HG03066 (cell line): ENCODE measurements around the gene CNPY4.
A peak's percentile ranks its signal among the peaks of the same experiment; 100 is the strongest.
"Not testable (repeated sequence)": the region's sequence is repeated elsewhere in the genome, so short reads cannot be mapped to it uniquely, and the experiment has no call there.

Experiments used
- ATAC-seq: cut with Tn5 transposase; IDR thresholded peaks from one replicate; pipeline ENCODE4 v1.9.1; 2021; ENCODE audit warnings: low read depth; ENCODE audit not compliant: unreplicated experiment

The CNPY4 gene

DNA sequence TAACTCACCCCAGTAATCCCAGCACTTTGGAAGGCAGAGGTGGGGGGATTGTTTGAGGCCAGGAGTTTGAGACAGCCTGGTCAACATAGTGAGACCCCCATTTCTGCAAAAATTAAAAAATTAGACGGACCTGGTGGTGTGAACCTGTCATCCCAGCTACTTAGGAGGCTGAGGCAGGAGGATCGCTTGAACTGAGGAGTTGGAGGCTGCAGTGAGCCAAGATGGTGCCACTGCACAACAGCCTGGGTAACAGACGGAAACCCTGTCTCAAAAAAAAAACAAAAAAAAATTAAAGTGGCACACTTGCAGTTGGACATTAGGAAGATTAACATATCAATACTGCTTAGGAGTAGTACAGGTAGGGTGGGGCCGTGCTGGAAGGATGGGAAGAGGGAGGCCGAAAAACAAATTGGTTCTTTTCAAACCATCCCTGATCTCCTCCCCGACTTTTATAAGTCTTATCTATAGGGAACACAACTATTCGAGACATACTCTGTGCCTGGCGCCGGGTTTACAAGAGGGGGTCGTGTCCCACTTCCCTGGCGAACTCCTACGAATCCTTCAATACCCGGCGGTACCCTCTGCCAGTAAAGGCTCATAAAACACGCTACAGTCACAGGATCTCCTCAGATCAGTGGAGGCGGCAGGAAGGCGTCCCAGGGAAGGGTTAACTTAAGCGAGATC, 904 bp upstream of the CNPY4 start:
- no peak for ATAC-seq

DNA sequence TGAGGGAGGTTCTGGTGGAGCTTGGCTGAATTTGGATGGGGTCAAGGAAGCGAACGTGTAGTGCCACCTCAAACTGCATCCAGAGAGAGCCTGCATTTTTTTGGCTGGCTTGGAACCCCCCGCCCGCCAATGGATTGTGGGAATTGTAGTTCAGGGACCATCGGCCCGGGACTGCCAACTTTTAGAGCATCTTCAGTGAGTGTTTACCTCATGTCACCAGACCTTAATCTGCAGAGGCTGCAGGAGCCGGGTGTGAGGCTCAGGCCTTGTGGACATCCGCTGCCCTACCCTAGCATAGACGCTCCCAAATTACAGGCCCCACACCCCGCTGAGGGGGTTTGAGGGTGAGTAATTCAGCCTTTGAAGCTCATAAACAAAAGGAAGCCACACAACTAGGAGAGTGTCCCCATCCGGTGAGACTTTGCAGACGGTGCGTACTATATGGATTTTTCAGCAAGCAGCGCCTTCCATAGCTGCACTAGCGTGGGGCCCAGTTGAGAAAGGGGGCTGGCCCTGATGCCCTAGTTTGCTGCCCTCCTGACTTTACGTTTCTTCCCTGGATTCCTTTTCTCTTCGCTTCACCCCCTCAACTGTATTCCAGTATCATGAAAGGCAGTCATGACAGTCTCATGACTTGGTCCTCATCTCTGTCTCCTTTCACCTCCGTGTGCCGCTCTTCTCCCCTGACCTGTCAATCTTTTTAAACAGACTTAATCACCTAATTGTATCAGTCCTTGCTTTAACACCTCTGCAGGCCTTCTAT, 717 bp downstream of the CNPY4 start:
- ATAC-seq: peak; percentile 37

DNA sequence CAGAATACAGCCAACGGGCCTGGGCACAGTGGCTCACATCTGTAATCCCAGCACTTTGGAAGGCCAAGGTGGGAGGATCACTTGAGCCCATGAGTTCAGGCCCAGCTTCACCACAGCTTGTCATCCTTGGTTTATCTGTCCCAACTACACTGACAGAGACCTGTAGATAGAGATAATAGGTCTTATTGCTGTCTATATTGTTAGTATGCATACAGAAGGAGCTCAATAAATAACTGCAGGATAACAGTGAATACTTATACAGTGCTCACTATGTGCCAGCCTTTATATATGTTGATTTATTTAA, 1.3 kb downstream of the CNPY4 start:
- no peak for ATAC-seq

DNA sequence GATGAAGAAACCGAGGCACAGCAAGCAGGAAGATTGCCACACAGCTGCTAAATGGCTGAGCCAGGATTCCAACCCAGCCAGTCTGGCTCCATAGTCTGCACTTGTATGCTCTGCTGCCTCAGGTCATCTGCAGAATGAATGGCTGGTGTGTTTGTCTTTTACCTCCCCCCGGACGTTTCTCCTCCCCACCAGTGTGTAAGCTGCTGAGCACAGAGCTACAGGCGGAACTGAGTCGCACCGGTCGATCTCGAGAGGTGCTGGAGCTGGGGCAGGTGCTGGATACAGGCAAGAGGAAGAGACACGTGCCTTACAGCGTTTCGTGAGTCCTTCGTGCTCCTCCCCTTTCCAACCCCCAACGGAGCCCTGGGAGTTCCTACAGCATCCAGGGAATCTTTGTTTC, 2.6 kb downstream of the CNPY4 start:
- ATAC-seq: no peak

DNA sequence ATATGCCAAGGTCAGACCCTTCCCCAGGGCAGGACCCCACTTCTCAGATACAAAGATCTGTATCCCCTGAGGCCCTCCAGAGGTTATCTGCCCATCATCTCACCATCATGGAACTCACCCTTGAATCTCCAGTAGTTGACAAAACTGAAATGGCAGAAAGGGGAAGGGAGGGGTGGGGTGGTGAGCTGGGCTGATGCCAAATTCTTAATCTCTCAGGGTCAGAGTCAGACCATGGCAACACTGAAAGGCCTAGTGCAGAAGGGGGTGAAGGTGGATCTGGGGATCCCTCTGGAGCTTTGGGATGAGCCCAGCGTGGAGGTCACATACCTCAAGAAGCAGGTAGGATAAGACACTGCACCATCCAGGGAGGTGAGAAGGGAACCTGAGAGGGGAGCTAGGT, 3.1 kb downstream of the CNPY4 start:
- ATAC-seq: no peak

DNA sequence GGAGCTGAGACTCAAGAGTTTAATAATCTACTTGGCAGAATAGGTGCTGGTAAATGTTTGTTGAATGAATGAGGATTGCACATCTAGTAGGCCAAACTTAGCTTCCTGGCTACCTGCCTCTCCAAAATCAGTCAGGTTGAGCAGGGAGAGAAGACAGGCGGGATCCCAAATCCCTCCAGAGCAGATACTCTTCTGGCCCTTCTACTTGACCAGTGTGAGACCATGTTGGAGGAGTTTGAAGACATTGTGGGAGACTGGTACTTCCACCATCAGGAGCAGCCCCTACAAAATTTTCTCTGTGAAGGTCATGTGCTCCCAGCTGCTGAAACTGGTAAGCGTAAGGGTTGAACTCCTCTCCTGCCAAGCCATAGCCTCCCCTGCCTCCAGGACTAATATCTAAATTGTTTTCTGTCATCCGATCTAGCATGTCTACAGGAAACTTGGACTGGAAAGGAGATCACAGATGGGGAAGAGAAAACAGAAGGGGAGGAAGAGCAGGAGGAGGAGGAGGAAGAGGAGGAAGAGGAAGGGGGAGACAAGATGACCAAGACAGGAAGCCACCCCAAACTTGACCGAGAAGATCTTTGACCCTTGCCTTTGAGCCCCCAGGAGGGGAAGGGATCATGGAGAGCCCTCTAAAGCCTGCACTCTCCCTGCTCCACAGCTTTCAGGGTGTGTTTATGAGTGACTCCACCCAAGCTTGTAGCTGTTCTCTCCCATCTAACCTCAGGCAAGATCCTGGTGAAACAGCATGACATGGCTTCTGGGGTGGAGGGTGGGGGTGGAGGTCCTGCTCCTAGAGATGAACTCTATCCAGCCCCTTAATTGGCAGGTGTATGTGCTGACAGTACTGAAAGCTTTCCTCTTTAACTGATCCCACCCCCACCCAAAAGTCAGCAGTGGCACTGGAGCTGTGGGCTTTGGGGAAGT, 5.1 kb downstream of the CNPY4 start:
- no peak for ATAC-seq

DNA sequence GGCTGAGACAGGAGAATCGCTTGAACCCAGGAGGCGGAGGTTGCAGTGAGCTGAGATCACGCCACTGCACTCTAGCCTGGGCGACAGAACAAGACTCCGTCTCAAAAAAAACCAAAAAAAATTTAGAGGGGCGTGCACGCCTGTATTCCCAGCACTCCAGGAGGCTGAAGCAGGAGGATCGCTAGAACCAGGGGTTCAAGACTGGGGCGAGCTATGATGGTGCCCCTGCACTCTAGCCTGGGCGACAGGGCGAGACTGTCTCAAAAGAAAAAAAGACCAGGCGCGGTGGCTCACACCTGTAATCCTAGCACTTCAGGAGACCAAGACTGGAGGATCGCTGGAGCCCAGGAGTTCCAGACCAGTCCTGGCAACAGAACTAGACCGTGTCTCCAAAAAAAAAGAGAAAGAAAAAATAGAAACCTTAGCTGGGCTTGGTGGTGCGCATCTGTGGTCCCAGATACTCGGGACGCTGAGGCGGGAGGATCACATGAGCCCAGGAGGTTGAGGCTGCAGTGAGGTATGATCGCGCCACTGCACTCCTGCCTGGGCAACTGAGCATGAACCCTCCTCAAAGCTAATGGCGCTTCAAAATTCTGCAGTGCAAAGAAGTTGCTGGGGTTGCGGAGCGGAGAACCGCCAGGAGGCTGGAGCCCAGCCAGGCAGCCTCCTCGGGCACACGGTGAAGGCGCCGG, 7.0 kb downstream of the CNPY4 start:
- ATAC-seq: peak; percentile 23

DNA sequence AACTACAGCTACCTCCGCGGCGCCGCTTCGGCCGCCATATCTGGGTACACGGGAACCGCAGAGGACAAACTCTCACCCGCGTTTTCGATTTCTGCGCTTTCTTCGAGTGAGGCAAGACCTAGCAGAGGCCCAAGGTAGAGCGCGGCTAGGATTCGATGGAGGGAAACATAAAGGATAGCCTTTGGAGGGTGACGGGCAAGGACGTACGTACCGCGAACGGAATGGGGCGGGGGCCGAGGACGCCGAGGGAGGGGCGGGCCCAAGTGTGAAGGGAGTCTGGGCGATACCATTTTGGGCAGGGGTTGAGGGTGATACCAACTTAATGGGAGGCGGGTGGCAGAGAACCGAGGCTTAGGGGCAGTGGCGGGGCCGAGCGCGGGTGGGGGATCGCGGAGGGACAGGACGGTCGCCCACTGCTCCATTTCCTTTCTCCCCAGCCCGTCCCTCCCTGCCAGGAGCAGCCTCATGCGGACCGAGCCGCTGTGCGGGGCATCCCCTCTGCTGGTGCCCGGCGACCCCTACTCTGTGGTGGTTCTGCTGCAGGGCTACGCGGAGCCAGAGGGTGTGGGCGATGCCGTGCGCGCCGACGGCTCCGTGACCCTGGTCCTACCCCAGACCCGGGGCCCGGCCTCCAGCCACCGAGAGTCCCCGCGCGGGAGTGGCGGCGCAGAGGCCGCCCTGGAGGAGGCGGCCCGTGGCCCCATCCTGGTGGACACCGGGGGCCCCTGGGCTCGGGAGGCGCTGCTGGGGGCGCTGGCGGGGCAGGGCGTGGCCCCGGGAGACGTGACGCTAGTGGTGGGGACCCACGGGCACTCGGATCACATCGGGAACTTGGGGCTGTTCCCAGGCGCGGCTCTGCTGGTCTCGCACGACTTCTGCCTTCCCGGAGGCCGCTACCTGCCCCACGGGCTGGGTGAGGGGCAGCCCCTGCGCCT, 7.8 kb downstream of the CNPY4 start, which contains the start of gene MBLAC1:
TSS of gene MBLAC1 (plus strand) at position 37 of the 935 bp plus-strand sequence. CDS start at position 466, 429 bp downstream.
- peak; percentile 51 for ATAC-seq

DNA sequence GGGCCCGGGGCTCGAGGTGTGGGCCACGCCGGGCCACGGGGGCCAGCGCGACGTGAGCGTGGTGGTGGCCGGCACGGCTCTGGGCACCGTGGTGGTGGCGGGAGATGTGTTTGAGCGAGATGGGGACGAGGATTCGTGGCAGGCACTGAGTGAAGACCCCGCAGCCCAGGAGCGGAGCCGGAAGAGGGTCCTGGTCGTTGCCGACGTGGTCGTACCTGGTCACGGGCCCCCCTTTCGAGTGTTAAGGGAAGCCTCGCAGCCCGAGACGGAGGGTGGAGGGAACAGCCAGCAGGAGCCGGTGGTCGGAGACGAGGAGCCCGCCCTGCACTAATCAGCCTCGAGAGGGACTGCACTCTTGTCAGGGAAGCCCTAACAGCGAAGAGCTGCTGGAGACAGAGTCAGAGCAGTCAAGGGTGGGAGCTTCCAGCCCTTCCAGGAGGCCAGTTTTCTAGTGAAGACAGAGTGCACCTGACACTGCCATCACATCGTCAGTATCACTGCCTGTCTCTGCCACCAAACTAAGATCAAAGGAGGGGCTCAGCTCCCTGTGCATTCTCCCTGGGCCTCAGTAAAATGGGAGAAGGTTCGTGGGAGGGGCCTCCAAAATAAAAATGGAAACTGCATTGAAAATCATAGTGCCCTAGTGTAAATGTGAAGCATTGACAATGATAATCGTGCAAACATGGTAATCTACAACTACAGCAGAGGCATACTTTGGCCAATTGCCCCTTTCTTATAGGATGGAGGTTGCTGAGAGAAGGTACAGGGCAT, 8.6 kb downstream of the CNPY4 start:
- no peak for ATAC-seq

DNA sequence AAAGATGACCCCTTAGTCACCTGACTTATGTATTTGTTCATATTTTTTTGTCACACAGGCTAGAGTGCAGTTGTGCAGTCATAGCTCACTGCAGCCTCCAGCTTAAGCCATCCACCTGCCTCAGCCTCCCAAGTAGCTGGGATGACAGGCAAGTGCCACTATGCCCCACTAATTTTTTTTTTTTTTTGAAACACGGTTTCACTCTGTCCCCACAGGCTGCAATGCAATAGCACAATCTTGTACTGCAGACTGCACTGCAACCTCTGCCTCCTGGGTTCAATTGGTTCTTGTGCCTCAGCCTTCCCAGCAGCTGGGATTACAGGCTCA, 9.2 kb downstream of the CNPY4 start:
- no peak for ATAC-seq

DNA sequence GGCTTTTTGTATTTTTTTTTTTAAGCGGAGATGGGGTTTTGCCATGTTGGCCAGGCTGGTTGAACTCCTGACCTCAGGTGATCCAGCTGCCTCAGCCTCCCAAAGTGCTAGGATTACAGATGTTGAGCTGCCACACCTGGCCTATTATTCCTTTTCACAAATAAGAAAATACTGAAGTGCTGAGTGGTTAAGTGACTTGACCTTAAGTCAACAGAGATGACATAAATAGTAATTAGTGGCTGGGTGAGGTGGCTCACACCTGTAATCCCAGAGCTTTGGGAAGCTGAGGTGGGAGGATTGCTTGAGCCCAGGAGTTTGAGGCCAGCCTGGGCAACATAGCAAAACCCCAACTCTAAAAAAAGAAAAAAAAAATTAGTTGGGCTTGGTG, 10.8 kb downstream of the CNPY4 start:
- not testable (repeated sequence) for ATAC-seq

DNA sequence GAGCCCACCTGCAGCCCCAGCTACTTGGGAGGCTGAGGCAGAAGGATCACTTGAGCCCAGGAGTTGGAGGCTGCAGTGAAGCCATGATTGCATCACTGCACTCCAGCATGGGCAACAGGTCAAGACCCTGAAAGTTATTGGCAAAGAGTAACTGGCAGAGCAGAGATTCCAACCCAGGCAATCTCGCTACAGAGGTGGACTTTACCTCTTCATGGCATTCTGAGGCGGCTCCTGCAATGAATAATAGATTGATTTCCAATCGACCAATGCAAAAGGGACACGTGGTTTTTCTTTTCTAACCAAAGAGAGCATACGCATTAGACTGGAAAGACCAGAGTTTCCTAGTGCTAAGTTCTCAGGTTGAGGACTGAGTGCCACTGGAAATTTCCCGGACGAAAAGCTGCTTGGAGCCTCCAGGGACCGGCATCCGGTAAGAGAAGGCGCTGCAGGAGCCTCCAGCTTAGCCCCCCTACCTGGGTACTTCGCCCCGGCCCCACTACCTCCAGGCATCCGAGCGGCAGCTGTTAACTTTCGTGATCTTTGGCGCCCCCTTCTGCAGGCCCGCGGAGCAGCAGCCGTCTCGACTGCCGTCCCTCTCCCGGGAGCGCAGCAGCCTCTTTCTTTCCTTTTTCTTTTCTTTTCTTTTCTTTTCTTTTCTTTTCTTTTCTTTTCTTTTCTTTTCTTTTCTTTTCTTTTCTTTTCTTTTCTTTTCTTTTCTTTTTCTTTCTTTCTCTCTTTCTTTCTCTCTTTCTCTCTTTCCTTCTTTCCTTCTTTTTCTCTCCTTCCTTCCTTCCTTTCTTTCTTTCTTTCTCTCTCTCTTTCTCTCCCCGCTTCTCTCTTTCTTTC, 11.4 kb downstream of the CNPY4 start:
- no peak for ATAC-seq

DNA sequence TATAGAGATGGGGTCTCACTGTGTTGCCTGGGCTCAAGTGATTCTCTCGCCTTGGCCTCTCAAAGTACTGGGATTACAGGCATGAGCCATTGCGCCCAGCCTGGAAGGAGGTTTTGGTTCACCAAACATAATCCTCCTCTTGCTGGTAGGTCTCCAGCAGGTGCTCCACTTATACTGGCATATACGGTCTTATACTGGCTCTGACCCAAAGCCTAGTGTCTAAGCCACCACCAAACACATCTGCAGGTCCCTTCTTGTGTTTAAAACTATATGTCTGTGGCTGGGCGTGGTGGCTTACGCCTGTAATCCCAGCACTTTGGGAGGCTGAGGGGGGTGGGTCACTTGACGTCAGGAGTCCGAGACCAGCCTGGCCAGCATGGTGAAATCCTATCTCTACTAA, 12.7 kb downstream of the CNPY4 start:
- no peak for ATAC-seq

DNA sequence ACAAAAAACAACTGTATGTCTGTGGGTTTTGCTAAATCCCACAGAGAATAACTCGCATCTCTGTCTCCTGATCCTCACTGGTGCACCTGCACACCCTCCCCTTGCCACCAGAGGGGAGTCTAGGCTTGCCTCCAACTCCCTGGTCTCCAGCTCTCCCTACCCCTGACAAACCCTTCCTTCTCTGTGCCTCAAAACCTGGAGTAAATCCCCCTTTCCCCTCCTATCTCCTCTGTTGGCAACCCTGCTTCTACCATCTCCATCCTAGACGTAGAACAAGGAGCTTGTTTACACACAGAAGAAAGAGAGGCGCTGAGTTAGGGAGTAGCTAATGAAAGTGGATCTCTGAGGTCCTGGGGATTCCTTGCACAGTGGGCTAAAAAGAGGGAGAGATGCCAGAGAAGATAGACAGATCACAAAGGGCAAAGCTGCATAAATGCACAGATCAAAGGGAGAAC, 13.3 kb downstream of the CNPY4 start:
- ATAC-seq: no peak

DNA sequence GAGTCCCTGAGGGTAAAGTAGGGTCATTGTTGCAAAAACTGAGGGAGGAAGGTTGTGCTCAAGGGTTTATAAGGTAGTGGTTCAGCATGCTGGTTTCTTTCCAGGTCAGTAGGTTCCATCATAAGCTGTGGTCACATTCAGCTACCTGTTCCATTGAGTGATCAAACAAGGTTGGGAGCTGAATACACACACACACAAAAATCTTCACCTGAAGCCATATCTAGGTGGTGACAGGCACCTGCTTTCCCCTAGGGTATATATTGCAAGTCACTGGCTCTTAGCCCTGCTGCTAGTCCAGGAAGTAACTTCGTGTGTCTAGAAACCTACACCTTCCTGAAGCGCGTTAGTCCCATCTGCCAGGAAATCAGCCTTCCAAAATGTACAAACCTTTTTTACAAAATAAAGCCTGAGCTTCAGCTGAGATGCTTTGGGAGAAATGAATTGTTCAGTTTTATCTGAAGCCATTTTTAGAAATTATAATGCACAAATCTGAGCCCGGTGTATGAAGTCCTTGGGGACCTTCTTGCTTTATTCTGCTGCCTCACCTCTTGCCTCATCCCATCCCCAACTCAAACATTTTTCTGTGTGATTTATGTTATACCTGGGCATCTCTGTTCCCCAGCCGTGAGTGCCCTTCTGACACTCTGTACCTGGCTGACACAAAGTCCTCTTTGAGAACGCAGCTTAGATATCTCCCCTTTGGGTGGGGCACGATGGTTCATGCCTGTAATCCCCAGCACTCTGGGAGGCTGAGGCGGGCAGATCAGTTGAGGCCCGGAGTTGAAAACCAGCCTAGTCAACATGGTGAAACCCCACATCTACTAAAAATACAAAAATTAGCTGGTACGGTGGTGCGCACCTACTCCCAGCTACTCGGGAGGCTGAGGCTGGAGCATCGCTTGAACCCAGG, 18.7 kb downstream of the CNPY4 start:
- no peak for ATAC-seq

DNA sequence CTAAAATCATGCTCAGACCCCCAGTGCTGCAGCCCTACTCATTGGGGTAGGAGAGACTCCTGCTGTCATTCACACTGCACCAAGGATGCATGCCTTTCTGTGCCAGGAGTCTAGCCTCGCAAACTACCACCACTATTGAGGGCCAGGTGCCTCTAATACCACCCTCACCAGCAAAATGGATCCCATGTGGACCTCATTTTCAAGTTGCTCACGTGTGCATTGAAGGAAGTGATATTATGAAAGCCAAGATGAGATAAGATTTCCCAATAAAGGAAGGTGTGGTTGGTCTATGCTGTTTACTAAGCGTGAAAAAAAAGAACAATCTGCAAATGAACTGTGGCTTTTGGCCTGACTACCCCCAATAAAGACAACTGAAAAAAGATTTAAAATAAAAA, 22.1 kb downstream of the CNPY4 start:
- ATAC-seq: no peak

DNA sequence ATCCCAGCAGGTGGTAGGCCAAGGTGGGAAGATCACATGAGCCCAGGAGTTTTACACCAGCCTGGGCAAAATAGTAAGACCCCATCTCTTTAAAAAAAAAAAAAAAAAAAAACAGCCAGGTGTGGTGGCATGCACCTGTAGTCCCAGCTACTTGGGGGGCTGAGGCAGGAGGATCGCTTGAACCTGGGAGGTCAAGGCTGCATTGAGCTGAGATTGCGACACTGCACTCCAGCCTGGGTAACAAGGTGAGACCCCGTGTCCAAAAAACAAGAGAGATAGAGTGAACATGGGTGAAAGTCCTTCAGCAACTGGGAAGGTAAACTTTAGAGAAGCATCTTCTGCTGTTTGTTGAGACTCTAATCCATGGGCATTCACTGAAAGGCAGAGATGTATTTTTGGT, 23.0 kb downstream of the CNPY4 start:
- ATAC-seq: no peak
